HG02870 (cell line): ENCODE results near the gene PFKFB2.
"Not testable (repeated sequence)": the region's sequence is repeated elsewhere in the genome, so short reads cannot be mapped to it uniquely, and the experiment has no call there.

Source experiments
- ATAC-seq: cut with Tn5 transposase; IDR thresholded peaks from one replicate; pipeline ENCODE4 v1.9.1; 2021; ENCODE audit warnings: mild to moderate bottlenecking, moderate library complexity; ENCODE audit not compliant: unreplicated experiment

PFKFB2 gene

DNA sequence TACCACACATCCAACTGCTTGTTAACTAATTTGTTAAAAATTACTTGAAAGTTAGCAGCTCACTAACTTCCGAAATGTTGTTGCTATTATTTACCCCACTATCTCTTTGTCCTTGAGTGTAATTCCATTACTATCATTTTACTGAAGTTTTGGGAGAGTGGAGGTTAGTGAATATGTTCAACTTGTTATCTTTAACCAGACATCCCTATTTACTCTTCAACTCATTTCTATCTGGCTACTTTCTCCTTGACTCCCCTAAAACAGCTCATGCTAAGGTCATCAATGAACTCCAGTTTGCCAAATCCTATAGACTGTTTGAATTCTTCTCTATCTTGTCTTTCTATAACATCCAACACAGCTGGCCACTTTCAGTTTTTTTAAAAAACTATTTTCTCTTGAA lies 16.2 kb upstream of the PFKFB2 start:
- no peak for ATAC-seq

DNA sequence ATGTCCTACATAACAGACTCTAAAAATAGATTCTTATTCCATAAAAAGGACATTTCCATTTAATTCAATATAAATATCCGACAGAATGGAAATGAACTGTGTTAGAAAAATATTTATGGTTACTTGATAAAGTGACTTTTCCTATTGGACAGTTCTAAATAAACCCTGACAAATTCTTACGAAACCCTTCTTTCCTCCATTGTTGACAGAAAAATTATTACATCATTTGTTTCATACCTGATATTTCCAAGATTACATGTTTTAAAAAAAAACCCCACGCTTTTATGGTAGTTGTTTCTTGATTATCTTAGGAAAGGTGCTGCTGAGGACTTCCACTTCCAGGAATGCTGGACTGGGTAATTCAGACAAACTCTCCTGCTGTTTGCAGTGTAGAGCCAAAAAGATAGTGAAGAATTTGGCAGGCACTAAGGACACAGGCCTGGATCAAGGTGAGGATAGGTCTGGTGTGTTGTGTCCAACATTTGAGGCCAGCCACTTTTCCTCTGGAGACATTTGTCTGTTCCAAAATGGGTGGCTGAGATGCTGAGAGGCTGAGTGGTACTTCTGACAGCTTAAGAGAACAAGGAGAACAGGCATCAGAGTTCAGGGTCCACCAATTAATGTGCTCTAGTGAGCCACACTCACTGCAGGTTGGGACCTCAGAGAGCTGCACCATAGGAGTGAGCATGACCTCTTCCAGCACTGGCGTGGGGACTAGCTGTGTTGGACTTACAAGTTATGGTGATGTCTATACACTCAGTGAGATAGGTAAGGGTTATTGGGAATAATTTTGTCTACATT lies 13.5 kb upstream of the PFKFB2 start:
- ATAC-seq, result no peak

DNA sequence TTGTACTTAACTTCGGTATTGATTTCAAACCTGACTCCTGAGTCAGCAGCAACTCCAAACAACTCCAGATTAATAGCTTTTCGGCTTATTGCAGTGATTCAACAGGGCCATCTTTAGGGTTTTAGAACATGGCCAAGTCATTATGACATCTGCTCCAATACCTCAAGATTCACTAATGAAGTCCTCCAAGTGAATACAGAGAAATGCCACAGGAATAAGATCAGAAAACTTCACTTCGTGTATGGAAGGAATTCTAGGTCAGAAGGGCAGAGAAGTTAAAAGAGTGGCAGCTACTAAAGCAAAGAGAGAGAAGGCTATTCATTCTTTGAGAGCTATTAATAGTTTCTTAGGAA lies 12.9 kb upstream of the PFKFB2 start:
- no peak for ATAC-seq

DNA sequence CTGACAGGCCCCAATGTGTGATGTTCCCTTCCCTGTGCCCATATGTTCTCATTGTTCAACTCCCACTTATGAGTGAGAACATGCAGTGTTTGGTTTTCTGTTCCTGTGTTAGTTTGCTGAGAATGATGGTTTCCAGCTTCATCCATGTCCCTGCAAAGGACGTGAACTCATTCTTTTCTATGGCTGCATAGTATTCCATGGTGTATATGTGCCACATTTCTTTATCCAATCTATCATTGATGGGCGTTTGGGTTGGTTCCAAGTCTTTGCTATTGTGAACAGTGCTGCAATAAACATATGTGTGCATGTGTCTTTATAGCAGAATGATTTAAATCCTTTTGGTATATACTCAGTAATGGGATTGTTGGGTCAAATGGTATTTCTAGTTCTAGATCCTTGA lies 11.7 kb upstream of the PFKFB2 start:
- ATAC-seq, result not testable (repeated sequence)

DNA sequence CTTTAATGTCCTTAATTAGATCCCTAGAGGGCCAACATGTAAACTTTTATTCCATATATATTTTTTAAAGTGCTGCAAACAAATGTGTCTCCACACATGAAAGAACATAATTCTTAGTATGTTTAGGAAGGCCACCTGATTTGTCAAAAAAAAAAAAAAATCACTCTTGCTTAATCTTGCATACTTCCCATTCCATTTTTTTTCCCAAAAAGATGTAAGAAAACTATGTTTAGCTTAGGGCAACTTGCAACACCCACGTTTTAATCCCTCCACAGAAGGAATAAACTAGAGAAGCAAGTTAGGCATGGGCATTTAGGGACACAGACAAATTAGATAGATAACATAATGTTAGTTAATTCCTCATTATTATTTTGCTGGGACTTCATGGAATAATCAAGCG lies 7.6 kb upstream of the PFKFB2 start:
- ATAC-seq, result no peak

DNA sequence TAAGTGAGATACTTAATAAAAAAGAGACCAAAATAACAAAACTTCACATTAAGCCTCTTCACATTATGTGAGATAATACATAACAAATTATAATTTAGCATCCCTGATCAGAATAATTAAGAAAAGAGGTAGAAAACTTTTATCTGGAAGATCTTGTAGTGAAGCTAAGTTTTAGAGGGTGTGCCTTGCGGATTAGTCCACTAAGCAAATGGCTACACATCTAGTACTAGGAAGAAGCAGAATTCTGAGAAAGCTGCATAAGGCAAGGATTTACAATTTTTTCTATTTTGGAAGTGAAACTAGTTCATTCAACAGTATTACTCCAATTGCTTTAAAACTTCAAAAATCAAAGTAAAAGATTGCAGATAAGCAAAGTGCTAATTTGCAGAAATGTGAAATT lies 5.6 kb upstream of the PFKFB2 start:
- ATAC-seq, result no peak

DNA sequence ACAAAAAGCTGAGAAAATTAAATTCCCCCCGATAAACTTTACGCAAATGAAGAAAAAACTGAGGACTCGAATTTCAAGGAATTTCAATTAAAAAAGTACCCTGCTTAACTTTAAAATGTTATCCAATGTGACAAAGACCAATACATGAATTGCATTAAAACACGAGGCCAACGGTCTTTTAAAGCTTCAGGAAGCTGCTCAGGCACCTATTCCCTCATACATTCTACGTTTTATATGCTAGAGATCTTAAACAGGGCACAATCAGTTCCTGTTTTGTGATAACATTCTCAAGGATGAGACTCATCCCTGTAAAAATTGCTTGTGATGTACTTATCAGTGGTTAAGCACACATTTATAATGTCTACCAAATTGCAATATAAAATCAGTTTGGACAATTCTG lies 5.0 kb upstream of the PFKFB2 start:
- no peak for ATAC-seq

DNA sequence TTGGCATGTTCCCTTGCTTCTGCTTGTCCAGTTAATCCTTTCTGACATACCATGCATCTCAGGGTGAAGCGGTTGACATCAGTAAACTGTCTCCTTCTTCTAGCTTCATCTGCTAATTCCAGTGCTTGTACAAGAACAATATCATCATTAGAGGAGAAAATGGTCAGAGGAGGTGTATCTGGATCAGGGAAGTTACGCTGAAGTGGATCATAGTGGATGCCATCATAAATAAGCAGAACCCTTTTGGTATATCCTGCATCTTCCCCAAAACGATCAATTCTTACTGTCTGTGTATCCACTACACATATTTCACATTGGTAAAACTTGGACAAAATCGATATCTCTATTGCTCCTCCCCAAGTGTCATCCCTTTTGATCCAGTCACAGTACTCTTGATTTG lies 4.0 kb upstream of the PFKFB2 start:
- no peak for ATAC-seq

DNA sequence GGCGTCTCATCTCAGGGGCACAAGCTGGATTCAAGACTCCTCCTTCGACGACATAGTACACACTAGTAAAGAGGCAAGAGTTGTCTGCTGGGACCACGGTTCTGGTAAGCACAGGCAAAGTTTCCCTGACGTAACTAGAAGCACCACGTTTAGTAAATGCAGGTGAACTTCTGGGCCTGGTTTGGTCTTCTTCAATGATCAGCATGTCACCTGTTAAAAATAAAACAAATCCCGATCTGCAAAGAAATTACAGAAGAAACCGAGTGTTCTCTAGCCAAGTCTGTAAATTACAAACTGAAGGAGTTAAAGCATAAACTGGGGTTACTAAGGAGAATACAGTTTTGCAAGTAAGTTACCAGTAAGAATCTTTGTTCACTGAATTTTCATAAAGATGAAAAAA lies 3.6 kb upstream of the PFKFB2 start:
- no peak for ATAC-seq

DNA sequence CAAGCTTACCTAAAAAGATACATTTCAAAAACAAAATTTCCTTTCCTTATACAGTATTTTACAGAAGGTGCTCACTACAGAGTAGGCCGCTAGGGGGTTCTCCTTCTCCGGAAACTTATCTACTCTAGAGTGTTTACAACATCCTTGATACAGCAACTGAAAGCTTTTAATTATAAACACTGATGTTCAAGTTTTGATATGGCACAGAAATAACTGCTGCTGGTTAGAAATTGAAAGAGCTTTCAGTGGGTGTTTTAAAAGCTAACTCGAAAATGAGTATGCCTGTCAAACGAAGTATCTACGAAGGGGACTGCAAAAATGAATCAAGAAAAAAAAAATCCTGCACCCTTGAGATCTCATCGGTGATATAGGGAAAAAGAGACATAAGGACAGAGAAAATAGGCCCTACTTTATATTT lies 3.1 kb upstream of the PFKFB2 start:
- ATAC-seq, result no peak

DNA sequence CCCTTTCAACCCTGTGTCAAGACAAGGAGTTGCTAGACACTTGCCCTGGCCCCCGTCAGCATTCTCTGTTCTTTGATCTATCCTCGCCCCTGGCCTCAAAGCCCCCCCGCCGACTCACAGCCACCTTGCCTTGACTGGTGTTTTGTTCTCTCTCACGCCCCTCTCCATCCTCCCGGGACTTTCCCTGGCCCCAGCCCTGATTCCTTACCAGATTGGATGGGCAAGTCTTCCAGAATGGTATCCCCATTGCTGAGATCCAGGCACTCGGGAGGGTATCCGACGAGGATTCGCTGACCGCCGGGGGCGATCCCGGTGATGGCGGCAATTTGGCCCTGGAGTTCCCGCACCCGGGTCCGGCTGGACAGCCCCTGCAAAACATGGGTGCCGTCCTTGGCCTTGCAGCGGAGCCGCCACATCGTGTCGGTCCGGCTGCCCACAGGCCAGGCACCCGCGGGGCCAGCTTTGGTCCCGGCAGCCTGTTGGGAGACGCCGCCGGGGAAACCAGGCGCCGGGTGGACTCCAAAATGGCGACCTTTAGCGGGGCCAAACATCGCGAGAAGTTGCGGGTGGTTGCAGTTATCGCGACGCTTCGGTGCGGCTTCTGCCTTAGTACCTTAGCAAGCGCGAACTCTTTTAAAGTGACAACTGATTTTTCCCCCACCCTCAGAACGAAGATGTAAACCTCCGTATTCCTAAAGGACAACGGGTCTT lies 2.4 kb upstream of the PFKFB2 start:
- peak; percentile 45 for ATAC-seq

DNA sequence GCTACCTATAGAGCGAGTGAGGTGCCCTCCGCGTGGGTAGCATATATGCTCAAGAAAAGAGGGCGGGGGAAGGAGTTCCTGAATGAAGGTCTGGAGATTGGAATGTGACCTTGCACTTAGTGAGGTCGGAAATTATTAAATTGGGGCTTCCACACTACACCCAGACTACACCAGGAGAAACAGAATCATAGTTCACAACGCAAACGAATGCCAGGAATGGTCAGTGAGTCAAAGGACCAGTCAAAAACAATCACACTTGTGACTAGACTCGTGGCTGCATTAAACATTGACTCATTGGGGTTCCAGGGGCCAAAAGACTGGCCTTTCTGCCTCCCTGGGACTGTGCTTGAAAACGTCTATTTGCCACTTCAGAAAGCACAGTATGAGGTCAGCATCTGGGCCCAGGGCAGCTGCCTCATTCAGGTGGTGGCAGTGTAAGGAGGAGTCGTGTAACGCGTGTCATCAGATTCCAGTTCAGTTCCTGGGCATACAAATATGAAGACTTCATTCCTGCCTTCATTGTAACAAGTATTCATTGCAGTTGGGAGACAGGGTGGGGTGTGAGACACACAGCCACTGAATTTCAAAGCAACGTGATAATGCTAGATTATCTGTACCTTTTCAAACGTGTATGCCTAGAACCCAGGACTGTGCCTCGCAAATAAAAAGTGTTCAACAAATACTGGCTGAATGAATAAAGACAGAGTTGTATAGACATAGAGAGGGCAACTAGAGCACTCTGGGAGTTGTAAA lies 1.7 kb upstream of the PFKFB2 start, which contains the start of gene YOD1:
TSS of gene YOD1 (minus strand) at position 18 of the 753 bp plus-strand sequence. CDS start 178 bp downstream, outside the sequence.
- ATAC-seq, result no peak

DNA sequence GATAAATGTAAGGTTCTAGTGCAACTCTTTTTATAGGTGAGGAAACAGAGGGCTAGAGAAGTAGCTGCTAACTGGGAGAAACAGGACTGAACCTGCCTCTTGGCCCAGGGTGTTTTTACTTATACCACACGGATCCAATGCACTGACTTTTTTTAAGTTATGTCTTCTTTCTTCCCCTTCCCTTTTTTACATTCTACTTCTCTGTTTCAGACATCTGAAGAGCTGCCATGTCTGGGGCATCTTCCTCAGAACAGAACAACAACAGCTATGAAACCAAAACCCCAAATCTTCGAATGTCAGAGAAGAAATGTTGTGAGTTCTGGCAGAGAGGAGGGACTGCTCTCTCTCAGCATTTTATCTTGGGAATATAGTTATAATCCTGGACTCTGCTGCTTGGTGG lies 1.4 kb downstream of the PFKFB2 start:
- ATAC-seq, result no peak

DNA sequence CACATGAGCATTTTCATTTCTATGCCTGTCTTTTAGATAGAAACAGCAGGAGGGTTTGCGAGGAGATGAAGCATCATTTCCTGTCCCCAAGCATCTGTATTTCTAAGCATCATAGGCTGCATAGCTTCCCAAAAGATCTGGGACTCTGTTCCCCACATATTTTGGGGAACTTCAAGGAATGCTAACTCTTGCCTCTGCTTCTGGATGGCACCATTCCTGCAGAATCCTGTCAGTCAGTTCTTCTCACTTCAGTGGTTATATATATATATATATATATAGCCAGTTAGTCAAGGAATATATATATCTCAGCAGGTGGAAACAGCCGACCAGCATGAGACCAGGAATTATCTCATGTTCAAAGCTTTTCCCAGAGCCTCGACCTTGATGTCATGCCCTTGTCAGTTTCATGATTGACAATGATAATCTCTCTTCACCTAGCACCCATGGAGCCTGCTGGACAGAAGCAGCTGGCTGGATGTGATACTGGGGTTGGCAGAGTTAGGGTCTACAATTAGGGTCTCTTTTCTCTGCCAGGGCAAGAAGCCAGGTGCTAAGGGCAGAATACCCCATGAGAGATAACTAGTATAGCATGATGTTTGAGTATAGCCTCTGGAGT lies 2.4 kb downstream of the PFKFB2 start:
- no peak for ATAC-seq

DNA sequence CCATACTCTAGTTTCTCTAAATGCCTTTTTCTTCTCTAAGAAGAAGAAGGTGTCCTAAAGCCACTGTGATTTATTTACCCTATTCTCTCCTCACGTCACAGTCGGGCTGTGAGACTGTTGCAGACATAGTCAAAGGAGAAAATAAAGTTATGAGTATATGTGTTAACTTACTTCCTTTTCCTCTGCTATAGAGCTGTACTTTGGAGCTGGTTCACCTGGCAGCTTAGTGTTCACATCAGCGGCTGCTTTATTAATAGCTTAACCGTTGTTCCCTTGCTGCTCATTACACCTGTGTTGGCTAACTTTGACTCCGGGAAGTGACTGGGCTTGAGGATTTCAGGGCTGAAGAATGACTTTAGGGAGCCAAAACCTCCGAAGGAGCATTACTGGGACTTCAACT lies 3.6 kb downstream of the PFKFB2 start:
- ATAC-seq, result no peak

DNA sequence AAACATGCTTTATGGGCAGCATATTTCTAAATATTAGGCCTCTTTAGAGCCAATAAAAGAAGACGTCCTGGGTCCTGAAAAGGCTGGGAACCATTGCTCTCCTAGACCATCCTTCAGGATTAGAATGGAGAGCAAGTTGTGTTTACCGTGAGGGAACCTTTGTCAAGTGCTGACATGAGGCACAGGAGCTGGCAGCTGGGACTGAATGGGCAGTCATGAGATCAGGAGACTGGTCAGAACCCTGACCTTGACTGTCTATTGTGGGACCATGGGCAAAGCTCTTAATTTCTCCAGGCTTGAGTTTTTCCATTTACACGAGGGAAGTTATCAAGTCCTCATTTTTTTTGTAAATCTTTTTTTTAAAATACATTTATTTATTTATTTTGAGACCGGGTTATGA lies 5.2 kb downstream of the PFKFB2 start:
- no peak for ATAC-seq

DNA sequence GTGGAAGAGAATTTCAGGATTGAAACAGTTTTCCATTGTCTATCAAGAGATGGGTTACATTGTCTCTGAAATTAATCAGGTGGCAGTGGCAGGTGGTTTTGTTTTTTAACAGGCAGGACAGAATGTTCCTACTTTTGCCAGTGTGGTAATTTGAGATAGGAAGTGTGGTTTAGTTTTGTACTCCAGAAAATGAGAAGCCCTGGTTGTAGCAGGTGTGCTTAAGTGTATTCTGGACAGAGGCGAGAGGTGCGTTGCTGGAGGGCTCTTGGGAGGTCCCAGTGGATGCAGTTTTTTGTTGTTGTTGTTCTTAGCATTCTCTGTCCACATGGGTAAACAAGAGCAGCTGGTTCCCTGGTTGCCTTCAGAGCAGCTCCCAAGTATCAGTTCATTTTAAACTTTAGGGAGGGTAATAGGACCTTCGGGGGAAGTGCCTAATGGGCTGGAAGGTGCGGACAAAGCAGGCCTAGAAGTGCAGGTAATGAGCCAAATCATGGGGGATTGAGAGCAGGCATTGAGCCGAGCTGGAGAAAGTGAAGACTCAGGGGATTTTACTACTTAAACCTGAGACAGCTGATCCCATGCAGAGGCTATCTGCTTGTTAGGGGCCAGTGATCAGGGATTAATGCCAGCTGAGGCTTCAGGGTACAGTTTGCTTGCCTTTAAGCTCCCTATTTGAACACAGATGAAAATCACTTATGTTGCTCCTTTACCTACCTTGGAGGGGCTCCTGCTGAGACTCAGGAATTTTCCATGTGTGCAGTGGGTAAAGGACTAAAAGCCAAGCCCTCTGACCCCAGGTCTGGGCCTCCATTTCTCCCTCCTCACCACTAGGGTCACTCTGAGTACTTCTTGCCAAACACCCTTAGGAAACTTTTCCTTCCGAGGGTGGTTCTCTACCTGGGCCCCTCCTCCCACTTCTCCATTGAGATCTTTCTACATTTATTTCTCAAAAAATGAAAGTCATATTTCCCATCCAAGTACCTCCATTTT lies 6.1 kb downstream of the PFKFB2 start:
- ATAC-seq, result no peak

DNA sequence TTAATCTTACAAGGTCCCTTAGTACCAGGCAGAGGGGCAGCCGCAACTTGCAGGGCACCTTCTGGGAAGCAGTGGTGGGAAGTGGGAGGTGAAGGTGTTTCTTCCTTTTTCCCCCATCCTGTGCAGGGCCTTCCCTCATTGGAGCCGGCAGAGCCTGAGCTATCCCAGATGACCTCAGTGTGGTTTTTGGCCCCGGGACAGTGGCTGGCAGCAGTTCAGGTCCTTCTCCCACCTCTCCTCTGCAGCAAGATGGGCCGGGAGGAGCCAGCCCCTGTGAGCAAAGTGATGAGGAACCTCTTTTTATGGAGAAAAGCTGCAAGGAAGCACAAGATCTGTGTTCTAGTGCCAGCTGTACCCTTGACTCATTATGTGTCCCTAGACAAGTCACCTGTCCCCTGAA lies 6.8 kb downstream of the PFKFB2 start:
- no peak for ATAC-seq

DNA sequence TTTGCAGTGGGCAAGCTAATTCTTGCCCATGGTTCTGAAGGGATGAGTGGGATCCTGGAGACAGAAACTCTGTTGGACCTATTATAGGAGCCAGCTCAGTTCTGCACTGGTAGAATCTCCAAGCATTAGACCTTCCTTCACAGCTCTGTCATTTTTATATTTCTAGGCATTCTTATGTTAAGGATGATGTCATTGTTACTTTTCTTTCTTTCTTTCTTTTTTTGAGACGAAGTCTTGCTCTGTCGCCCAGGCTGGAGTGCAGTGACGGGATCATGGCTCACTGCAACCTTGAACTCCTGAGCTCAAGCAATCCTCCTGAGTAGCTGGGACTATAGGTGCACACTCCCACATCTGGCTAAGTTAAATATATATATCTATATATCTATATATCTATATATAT lies 7.5 kb downstream of the PFKFB2 start:
- ATAC-seq, result no peak

DNA sequence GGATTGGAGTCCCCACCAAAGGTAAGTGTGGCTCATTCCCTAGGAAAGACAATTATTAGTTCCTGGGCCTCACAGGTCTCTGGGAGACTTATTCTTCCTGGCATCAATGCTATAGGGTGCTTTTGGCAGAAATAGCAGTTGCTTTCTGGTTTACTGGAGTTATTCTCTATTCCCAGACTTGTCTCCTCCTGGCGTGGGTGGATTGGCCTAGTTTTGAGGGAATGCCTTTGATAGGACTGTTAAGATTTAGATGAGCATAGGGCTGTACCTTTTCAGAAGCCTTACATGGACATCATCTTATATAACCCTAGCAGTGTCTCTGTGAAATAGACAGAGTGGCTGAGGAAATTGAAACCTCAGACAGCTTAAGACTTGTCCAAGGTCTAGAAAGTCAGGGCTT lies 9.0 kb downstream of the PFKFB2 start:
- ATAC-seq, result no peak
